Measurements from ENCODE around the gene REEP1. TPM values are rescaled to one million over a fixed set of nuclear protein-coding genes. Genes with fewer than 3 reads are reported as not detected.
"Not testable (repeated sequence)": the region's sequence is repeated elsewhere in the genome, so short reads cannot be mapped to it uniquely, and the experiment has no call there.

Gene REEP1
- total and polyA plus RNA-seq, 2 experiments from 2014 or later, result not detected

DNA sequence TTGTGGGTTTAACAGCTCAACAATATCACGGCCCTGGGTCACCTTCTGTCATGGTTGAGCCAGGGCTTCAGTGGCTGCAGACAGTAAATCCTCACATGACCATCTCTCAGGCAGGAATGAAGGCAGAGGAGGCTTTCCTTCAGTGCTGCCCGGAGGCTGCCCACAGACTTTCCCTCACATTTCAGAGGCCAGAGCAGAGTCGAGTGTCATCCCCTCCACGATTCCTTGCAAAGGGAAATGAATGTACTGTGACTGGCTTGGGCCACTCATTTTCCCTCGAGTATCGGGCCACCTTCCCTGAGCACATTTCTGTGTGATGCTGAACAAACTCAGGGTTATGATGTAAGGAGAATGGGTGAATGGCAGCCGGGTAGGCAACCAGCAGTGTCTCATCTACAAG lies 10.0 kb upstream of the REEP1 start:
- Histone ChIP-seq H3K4me2 (ENCODE audit: unreplicated experiment) (no peak overlapping the region), H2AFZ (no peak overlapping the region), H3K27me3 (replicated peaks; ENCODE audit: insufficient read depth) (peaks cover 16% of the 10 kb centered on the region), H3K4me3 (no peak overlapping the region), H3K27ac (no peak overlapping the region), H3K4me1 (ENCODE audit: insufficient read depth) (no peaks in the 10 kb centered on the region), H3K79me2 (ENCODE audit: insufficient read depth) (no peaks in the 10 kb centered on the region), H3K9me3 (ENCODE audit: low read depth) (no peaks in the 10 kb centered on the region), H3K9me2 (ENCODE audit: insufficient read depth) (no peaks in the 10 kb centered on the region), H4K20me1 (ENCODE audit: insufficient read depth) (no peaks in the 10 kb centered on the region), H3F3A (ENCODE audit: insufficient read depth) (no peaks in the 10 kb centered on the region), H3K9ac (no peak overlapping the region), H3K36me3 (ENCODE audit: low read depth) (no peaks in the 10 kb centered on the region)
- TF ChIP-seq EZH2 (IDR thresholded peaks at IDR 0.05; ENCODE audit: insufficient read depth, poor library complexity, severe bottlenecking) (no peak), EZH2phosphoT487 (IDR thresholded peaks at IDR 0.05; ENCODE audit: insufficient read depth, low read depth) (no peak)
- in situ Hi-C loops (cut with MboI), result no loop called here
- WGBS, 2 experiments (ENCODE audit: low coverage in 1 of 2, low lambda C conversion rate in 2 of 2, missing lambda C conversion rate in 2 of 2), result 45% methylated on average over 7 of the region's 7 CpGs
- DNase-seq, result no peak

- 35 to 38% methylated on average over 6 of the region's 6 CpGs for WGBS, 2 experiments (ENCODE audit: low coverage in 1 of 2, low lambda C conversion rate in 2 of 2, missing lambda C conversion rate in 2 of 2)
Measured at GRCh38 chr2:86345783-86346370, 8.5 kb upstream of the REEP1 start.

DNA sequence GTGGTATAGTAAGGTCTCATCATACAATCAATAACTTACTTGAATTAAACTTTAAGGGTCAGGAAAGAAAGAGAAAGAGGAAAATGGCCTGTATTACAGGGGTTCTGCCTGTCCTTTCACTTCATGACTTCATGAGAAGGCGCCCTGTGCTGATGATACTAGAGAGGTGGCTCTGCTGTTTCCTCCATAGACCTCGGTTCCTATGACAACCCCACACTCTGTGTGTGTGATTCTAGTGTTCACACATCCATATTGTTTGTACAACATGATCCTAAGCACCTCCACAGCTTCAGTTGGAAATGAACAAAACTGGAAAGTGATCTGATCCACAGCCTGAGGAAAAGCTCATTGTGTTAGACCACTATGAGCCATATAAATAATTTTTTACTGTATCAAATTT lies 7.0 kb upstream of the REEP1 start:
- no peak overlapping the region for H2AFZ ChIP-seq
- H3K79me2 ChIP-seq (ENCODE audit: insufficient read depth), result no peaks in the 10 kb centered on the region
- no peaks in the 10 kb centered on the region for H3K36me3 ChIP-seq (ENCODE audit: low read depth)
- no peak overlapping the region for H3K9ac ChIP-seq
- DNase-seq, result no peak
- no peaks in the 10 kb centered on the region for H3F3A ChIP-seq (ENCODE audit: insufficient read depth)
- no peaks in the 10 kb centered on the region for H3K4me1 ChIP-seq (ENCODE audit: insufficient read depth)
- no peaks in the 10 kb centered on the region for H3K9me3 ChIP-seq (ENCODE audit: low read depth)
- 10 to 18% methylated on average over 2 of the region's 2 CpGs for WGBS, 2 experiments (ENCODE audit: low coverage in 1 of 2, low lambda C conversion rate in 2 of 2, missing lambda C conversion rate in 2 of 2)
- no peaks in the 10 kb centered on the region for H3K9me2 ChIP-seq (ENCODE audit: insufficient read depth)
- no peak overlapping the region for H3K4me3 ChIP-seq
- in situ Hi-C loops (cut with MboI), result no loop called here
- no peak overlapping the region for H3K4me2 ChIP-seq (ENCODE audit: unreplicated experiment)
- H3K27ac ChIP-seq, result no peak overlapping the region
- H4K20me1 ChIP-seq (ENCODE audit: insufficient read depth), result no peaks in the 10 kb centered on the region
- H3K27me3 ChIP-seq (replicated peaks; ENCODE audit: insufficient read depth), result peaks cover 32% of the 10 kb centered on the region
- TF ChIP-seq EZH2 (IDR thresholded peaks at IDR 0.05; ENCODE audit: insufficient read depth, poor library complexity, severe bottlenecking), result no peak
- TF ChIP-seq EZH2phosphoT487 (IDR thresholded peaks at IDR 0.05; ENCODE audit: insufficient read depth, low read depth), result no peak

More at GRCh38 chr2:86345783-86346370, 8.5 kb upstream of the REEP1 start:
- H3K79me2 ChIP-seq (ENCODE audit: insufficient read depth); H3K4me1 ChIP-seq (ENCODE audit: insufficient read depth); H3F3A ChIP-seq (ENCODE audit: insufficient read depth); H2AFZ ChIP-seq; H3K9me3 ChIP-seq (ENCODE audit: low read depth); H3K9ac ChIP-seq; in situ Hi-C loops (cut with MboI); H3K4me3 ChIP-seq; H3K36me3 ChIP-seq (ENCODE audit: low read depth); H4K20me1 ChIP-seq (ENCODE audit: insufficient read depth); H3K27ac ChIP-seq; H3K4me2 ChIP-seq (ENCODE audit: unreplicated experiment); DNase-seq; H3K9me2 ChIP-seq (ENCODE audit: insufficient read depth): not testable (repeated sequence)
- H3K27me3 ChIP-seq (replicated peaks; ENCODE audit: insufficient read depth), result peaks cover 20% of the 10 kb centered on the region

- no peak for TF ChIP-seq EZH2phosphoT487 (IDR thresholded peaks at IDR 0.05; ENCODE audit: insufficient read depth, low read depth)
- TF ChIP-seq EZH2 (IDR thresholded peaks at IDR 0.05; ENCODE audit: insufficient read depth, poor library complexity, severe bottlenecking), result no peak
- Histone ChIP-seq H3F3A (ENCODE audit: insufficient read depth) (no peaks in the 10 kb centered on the region), H3K9me3 (ENCODE audit: low read depth) (no peaks in the 10 kb centered on the region), H3K79me2 (ENCODE audit: insufficient read depth) (no peaks in the 10 kb centered on the region), H3K4me2 (ENCODE audit: unreplicated experiment) (no peak overlapping the region), H3K36me3 (ENCODE audit: low read depth) (no peaks in the 10 kb centered on the region), H3K27me3 (replicated peaks; ENCODE audit: insufficient read depth) (peaks cover 49% of the 10 kb centered on the region), H3K4me1 (ENCODE audit: insufficient read depth) (no peaks in the 10 kb centered on the region), H2AFZ (no peak overlapping the region), H3K27ac (no peak overlapping the region), H3K4me3 (no peak overlapping the region), H4K20me1 (ENCODE audit: insufficient read depth) (no peaks in the 10 kb centered on the region), H3K9ac (no peak overlapping the region), H3K9me2 (ENCODE audit: insufficient read depth) (no peaks in the 10 kb centered on the region)
- in situ Hi-C loops (cut with MboI), result no loop called here
- WGBS, 2 experiments (ENCODE audit: low coverage in 1 of 2, low lambda C conversion rate in 2 of 2, missing lambda C conversion rate in 2 of 2), result 6 to 19% methylated on average over 1 of the region's 1 CpG
- DNase-seq, result no peak
Measured at GRCh38 chr2:86342488-86342887, 5.1 kb upstream of the REEP1 start.

GRCh38 chr2:86341470-86341869 lies 4.0 kb upstream of the REEP1 start:
- H3K27ac ChIP-seq, result no peak overlapping the region
- no peaks in the 10 kb centered on the region for H3K9me3 ChIP-seq (ENCODE audit: low read depth)
- no peaks in the 10 kb centered on the region for H3F3A ChIP-seq (ENCODE audit: insufficient read depth)
- no peaks in the 10 kb centered on the region for H3K79me2 ChIP-seq (ENCODE audit: insufficient read depth)
- no peak overlapping the region for H2AFZ ChIP-seq
- H4K20me1 ChIP-seq (ENCODE audit: insufficient read depth), result no peaks in the 10 kb centered on the region
- DNase-seq, result no peak
- peaks cover 55% of the 10 kb centered on the region for H3K27me3 ChIP-seq (replicated peaks; ENCODE audit: insufficient read depth)
- H3K36me3 ChIP-seq (ENCODE audit: low read depth), result no peaks in the 10 kb centered on the region
- no peaks in the 10 kb centered on the region for H3K9me2 ChIP-seq (ENCODE audit: insufficient read depth)
- no peak overlapping the region for H3K9ac ChIP-seq
- no peak overlapping the region for H3K4me3 ChIP-seq
- no peaks in the 10 kb centered on the region for H3K4me1 ChIP-seq (ENCODE audit: insufficient read depth)
- in situ Hi-C loops (cut with MboI), result no loop called here
- H3K4me2 ChIP-seq (ENCODE audit: unreplicated experiment), result no peak overlapping the region
- TF ChIP-seq EZH2 (IDR thresholded peaks at IDR 0.05; ENCODE audit: insufficient read depth, poor library complexity, severe bottlenecking) (no peak), EZH2phosphoT487 (IDR thresholded peaks at IDR 0.05; ENCODE audit: insufficient read depth, low read depth) (no peak)
